Fibroblast of mammary gland (primary cell): ENCODE measurements around the gene PRDM4.
"Not testable (repeated sequence)": the region's sequence is repeated elsewhere in the genome, so short reads cannot be mapped to it uniquely, and the experiment has no call there.

ENCODE experiments used
- DNase-seq: peaks from one replicate; pipeline ENCODE4 v3.0.0-alpha.2; 2010; ENCODE audit warnings: low read depth
- H3K4me3 ChIP-seq: 2 replicates; pipeline ENCODE4 v1.5.1; 2011; ENCODE audit warnings: low read depth, mild to moderate bottlenecking, low read length, moderate library complexity; ENCODE audit not compliant: control insufficient read depth
- TF ChIP-seq, protein P1 (sequence below): conservative IDR thresholded peaks from 2 replicates; pipeline ENCODE4 v1.5.1; 2011; ENCODE audit warnings: low read depth, low read length, inconsistent platforms; ENCODE audit not compliant: control insufficient read depth, insufficient read depth

PRDM4 gene

DNA sequence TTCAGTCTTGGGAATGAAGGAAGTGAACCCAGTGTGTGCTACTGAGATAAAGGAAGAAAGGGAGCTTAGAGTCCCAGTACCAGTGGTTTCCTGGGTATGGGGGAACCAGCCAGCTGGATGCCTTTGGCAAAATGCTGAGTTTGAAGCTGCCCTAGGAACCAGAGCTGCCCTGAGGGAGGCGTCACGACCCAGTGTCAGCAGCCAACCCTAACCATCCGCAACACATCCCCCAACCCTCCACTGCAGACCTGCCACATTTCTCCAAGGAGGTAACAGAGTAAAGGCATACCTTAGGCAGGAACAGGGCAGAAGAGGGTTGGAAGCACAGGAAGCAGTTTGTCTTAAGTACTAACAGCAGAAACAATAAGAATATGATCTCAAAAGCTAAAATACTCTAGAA lies 28.6 kb downstream of the PRDM4 start:
- TF ChIP-seq, protein P1, sequence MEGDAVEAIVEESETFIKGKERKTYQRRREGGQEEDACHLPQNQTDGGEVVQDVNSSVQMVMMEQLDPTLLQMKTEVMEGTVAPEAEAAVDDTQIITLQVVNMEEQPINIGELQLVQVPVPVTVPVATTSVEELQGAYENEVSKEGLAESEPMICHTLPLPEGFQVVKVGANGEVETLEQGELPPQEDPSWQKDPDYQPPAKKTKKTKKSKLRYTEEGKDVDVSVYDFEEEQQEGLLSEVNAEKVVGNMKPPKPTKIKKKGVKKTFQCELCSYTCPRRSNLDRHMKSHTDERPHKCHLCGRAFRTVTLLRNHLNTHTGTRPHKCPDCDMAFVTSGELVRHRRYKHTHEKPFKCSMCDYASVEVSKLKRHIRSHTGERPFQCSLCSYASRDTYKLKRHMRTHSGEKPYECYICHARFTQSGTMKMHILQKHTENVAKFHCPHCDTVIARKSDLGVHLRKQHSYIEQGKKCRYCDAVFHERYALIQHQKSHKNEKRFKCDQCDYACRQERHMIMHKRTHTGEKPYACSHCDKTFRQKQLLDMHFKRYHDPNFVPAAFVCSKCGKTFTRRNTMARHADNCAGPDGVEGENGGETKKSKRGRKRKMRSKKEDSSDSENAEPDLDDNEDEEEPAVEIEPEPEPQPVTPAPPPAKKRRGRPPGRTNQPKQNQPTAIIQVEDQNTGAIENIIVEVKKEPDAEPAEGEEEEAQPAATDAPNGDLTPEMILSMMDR = no peak
- H3K4me3 ChIP-seq = no peak overlapping the region
- DNase-seq = no peak

DNA sequence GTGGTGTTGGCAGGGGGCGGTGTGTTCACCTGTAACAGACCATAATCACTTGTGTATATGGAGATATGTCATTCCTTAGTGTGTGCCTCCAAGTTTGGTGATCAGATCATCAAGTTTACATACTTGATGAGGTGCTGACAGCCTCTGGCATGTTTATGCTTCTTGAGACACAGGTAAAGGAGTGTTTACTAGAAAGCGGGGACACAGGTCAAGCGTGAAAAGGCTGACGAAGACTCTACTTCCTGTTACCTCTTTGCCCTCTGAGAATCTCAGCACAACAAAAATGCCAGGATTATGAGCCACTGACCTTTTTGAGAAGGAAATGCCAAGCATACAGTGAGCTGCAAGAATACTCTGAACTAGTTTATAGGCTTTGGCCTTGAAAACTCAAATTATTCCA lies 29.6 kb downstream of the PRDM4 start:
- no peak overlapping the region for H3K4me3 ChIP-seq
- TF ChIP-seq, protein P1 = no peak

DNA sequence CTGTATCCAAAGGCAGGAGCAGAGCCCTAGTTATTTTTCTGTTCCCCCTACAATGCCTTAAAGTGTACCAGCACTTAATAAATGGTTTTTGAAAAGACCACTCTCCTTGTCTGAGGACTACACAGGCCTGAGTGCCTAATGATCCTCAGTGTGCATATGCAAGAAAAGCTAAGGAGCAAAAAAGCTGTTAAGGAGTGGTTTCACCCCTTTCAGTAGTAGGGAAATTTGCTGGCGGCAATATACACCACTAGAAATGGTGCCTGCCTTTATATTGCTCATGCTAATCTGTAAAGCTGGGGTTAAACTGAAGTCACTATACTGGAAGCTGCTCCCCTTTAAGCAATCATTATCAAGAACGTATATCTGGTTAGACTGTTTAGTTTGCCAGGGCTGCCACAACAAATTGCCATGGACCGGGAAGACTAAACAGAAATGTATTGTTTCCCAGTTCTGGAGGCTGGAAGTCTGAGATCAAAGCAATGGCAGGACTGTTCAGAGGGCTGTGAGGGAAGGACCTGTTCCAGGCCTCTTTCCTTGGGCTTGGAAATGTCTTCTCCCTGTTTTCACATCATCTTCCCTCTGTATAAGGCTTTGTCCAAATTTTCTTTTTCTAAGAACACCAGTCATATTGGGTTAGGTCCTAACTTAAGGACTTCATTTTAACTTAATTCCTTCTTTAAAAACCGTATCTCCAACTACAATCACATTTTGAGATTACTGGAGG lies 30.2 kb downstream of the PRDM4 start:
- no peak for DNase-seq
- no peak overlapping the region for H3K4me3 ChIP-seq
- TF ChIP-seq, protein P1 = no peak

More for the DNA sequence above, 29.6 kb downstream of the PRDM4 start:
- no peak for DNase-seq

DNA sequence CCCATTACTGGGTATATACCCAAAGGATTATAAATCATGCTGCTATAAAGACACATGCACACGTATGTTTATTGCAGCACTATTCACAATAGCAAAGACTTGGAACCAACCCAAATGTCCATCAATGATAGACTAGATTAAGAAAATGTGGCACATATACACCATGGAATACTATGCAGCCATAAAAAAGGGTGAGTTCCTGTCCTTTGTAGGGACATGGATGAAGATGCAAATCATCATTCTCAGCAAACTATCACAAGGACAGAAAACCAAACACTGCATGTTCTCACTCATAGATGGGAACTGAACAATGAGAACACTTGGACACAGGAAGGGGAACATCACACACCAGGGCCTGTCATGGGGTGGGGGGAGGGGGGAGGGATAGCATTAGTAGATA lies 33.2 kb downstream of the PRDM4 start:
- not testable (repeated sequence) for H3K4me3 ChIP-seq, DNase-seq

DNA sequence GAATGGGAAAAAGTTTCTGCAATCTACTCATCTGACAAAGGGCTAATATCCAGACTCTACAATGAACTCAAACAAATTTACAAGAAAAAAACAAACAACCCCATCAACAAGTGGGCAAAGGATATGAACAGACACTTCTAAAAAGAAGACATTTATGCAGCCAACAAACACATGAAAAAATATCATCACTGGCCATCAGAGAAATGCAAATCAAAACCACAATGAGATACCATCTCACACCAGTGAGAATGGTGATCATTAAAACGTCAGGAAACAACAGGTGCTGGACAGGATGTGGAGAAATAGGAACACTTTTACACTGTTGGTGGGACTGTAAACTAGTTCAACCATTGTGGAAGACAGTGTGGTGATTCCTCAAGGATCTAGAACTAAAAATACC lies 33.6 kb downstream of the PRDM4 start:
- not testable (repeated sequence) for DNase-seq, H3K4me3 ChIP-seq

DNA sequence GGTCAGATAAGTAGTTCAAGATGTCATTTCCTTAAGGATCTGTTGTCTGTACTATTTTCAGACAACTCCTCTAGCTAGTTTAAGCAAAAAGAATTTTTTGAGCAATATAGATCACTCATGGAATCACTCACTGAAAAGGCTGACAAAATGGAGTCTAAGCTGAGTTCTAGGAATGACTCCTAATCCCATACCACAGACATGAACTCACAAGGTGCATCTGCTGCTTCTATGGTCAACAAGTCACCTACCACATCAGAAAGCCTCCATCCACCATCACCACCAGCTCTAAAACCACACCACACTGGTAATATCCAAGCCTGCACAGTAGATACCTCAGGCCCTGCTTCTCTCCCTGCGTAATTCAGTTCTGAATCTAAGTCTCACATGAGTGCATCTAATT lies 42.3 kb downstream of the PRDM4 start:
- H3K4me3 ChIP-seq = no peak overlapping the region
- no peak for DNase-seq
- TF ChIP-seq, protein P1 = no peak

DNA sequence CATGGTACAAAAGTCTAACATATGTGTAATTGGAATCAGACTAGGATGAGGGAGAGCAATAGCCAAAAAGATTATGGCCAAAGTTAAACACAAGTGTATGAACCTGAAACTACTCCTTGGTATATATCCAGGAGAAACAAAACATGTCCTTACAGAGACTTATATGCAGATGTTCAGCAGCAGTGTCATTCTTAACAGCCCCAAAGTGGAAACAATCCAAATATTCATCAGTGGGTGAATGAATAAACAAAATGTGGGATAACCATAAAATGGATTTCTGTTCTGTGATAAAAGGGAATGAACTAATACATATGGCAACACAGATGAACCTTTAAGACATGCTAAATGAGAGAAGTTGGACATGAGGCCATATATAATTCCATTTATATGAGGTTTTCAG lies 45.2 kb downstream of the PRDM4 start:
- TF ChIP-seq, protein P1 = no peak
- no peak for DNase-seq

DNA sequence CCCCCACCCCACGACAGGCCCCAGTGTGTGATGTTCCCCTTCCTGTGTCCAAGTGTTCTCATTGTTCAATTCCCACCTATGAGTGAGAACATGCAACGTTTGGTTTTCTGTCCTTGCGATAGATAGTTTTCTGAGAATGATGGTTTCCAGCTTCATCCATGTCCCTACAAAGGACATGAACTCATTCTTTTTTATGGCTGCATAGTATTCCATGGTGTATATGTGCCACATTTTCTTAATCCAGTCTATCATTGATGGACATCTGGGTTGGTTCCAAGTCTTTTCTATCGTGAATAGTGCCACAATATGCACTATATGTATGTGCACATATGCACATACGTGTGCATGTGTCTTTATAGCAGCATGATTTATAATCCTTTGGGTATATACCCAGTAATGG lies 55.4 kb downstream of the PRDM4 start:
- not testable (repeated sequence) for DNase-seq, H3K4me3 ChIP-seq

More for the DNA sequence above, 45.2 kb downstream of the PRDM4 start:
- H3K4me3 ChIP-seq = no peak overlapping the region
